ENCODE measurements around the gene TMEM201. TPM values are rescaled to one million over a fixed set of nuclear protein-coding genes. Genes with fewer than 3 reads are reported as not detected.

Gene TMEM201
- total and polyA plus RNA-seq, 9 of the 15 experiments (the other 6 are each of a cell fraction or from before 2014, with no cell fraction given), result 0.42 to 51.3 (median 7.4) TPM

DNA sequence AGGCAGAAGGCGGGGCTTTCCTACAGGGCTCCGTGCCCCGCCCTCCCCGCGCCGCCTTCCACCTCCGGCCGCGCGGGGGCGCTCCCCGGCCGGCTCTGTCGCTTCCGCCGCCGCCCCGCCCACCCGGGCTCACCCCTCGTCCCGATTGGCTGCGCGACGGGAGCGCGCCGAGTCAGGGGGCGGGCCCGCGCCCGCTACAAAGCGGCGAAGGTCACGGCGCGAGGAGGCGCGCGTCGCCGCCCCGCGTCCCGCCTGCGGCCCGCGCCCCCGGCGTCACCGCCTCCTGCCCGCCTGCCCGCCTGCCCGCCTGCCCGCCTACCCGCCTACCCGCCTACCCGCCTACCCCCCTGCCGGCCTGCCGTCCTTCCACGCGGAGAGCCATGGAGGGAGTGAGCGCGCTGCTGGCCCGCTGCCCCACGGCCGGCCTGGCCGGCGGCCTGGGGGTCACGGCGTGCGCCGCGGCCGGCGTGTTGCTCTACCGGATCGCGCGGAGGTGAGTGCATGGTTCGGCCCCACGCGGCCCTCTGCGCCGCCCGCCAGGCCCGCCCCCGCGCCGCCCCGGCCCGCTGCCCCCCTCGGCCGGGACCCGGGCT, at the start of gene TMEM201 (continued):
- TF ChIP-seq ZNF398 (CRISPR knock-in tag; IDR thresholded peaks at IDR 0.05), result no peak
- TF ChIP-seq NFXL1 (CRISPR knock-in tag; IDR thresholded peaks at IDR 0.05), result no peak
- no peak for TF ChIP-seq GATA2 (CRISPR knock-in tag; IDR thresholded peaks at IDR 0.05)
- peak; percentile 68; the same call in 1 of the 2 replicates for TF ChIP-seq PHF8 (IDR thresholded peaks at IDR 0.05; ENCODE audit: borderline replicate concordance, low read length)
- no peak for TF ChIP-seq EZH2 (IDR thresholded peaks at IDR 0.05; ENCODE audit: borderline replicate concordance, low read depth, low read length)
- no peak; the same call in 1 of the 2 replicates for TF ChIP-seq ZBTB1 (CRISPR knock-in tag; IDR thresholded peaks at IDR 0.05; ENCODE audit: borderline replicate concordance, low read depth)
- TF ChIP-seq, protein P1, sequence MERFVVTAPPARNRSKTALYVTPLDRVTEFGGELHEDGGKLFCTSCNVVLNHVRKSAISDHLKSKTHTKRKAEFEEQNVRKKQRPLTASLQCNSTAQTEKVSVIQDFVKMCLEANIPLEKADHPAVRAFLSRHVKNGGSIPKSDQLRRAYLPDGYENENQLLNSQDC (CRISPR knock-in tag; IDR thresholded peaks at IDR 0.05), result no peak
- no peak for TF ChIP-seq PTTG1 (tag; IDR thresholded peaks at IDR 0.05; ENCODE audit: low read depth)
- TF ChIP-seq ERF (CRISPR knock-in tag; IDR thresholded peaks at IDR 0.05), result no peak
- TF ChIP-seq, protein P2, sequence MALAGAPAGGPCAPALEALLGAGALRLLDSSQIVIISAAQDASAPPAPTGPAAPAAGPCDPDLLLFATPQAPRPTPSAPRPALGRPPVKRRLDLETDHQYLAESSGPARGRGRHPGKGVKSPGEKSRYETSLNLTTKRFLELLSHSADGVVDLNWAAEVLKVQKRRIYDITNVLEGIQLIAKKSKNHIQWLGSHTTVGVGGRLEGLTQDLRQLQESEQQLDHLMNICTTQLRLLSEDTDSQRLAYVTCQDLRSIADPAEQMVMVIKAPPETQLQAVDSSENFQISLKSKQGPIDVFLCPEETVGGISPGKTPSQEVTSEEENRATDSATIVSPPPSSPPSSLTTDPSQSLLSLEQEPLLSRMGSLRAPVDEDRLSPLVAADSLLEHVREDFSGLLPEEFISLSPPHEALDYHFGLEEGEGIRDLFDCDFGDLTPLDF (CRISPR knock-in tag; IDR thresholded peaks at IDR 0.05), result peak; percentile 76; the same call in 1 of the 2 replicates
- TF ChIP-seq KHSRP (IDR thresholded peaks at IDR 0.05), result no peak
- no peak for TF ChIP-seq CHD2 (IDR thresholded peaks at IDR 0.05; ENCODE audit: low read depth, low read length)
- TF ChIP-seq ZNF124 (CRISPR knock-in tag; IDR thresholded peaks at IDR 0.05), result no peak
- 0 out of 2 replicates have a peak, but pooled peaks have one; percentile 38 for TF ChIP-seq SP1 (CRISPR knock-in tag; IDR thresholded peaks at IDR 0.05)
- TF ChIP-seq RCOR1 (IDR thresholded peaks at IDR 0.05; ENCODE audit: borderline replicate concordance in 1 of 2, low read depth in 2 of 2, low read length in 2 of 2), result 0 out of 4 replicates have a peak, but pooled peaks of 1 of the 2 experiments have one; percentile 23
- TF ChIP-seq TFE3 (CRISPR knock-in tag; IDR thresholded peaks at IDR 0.05), result no peak
- peak; percentile 66; the same call in 1 of the 2 replicates for TF ChIP-seq ESRRA (IDR thresholded peaks at IDR 0.05; ENCODE audit: borderline replicate concordance, low read depth)
- no peak for TF ChIP-seq DMBX1 (CRISPR knock-in tag; IDR thresholded peaks at IDR 0.05; ENCODE audit: borderline replicate concordance)
- TF ChIP-seq ZNF76 (CRISPR knock-in tag; IDR thresholded peaks at IDR 0.05; ENCODE audit: borderline replicate concordance), result no peak
- TF ChIP-seq CCAR2 (IDR thresholded peaks at IDR 0.05; ENCODE audit: low read depth, low read length), result no peak
- no peak for TF ChIP-seq TAF7 (tag; IDR thresholded peaks at IDR 0.05)

Data from K562 (cell line).